Caco-2 (cell line): Measurements from ENCODE around the gene ADM2. TPM values are rescaled to one million over a fixed set of nuclear protein-coding genes. Genes with fewer than 3 reads are reported as not detected.

Source experiments
- BruUV-seq: library from RNA; stranded (reverse); fragments of 400-500 nt; replicated peaks from 2 replicates; lab custom pipeline; 2021; lab: Mats Ljungman, UMichigan
- CTCF ChIA-PET: fragments of 300-600 bp; sonication (Branson Sonifier 250); formaldehyde crosslinking; loops from one replicate; lab custom pipeline; 2022; ENCODE audit warnings: antibody characterized with exemption; lab: Charles Lee
- POLR2A ChIA-PET: fragments of 300-600 bp; sonication (Branson Sonifier 250); formaldehyde crosslinking; loops from one replicate; lab custom pipeline; 2022; ENCODE audit warnings: antibody characterized with exemption; lab: Charles Lee
- DNase-seq, 2 experiments: peaks; one replicate each; pipeline versions ENCODE4 v3.0.0 to v3.0.0-alpha.2; 2020 to 2022
- H3K27me3 ChIP-seq: replicated peaks from 2 replicates; pipeline ENCODE4 v1.6.0; 2011; ENCODE audit warnings: low read length; ENCODE audit not compliant: control insufficient read depth, insufficient read depth
- H3K36me3 ChIP-seq: 2 replicates; pipeline ENCODE4 v1.5.1; 2011; ENCODE audit warnings: low read length; ENCODE audit not compliant: control insufficient read depth, insufficient read depth
- H3K4me1 ChIP-seq: fragments of 250-450 bp; sonication (Bioruptor Pico); 2 replicates; pipeline ENCODE4 v1.5.1; 2020; ENCODE audit warnings: mild to moderate bottlenecking
- H3K4me3 ChIP-seq: 2 replicates; pipeline ENCODE4 v1.5.1; 2011; ENCODE audit warnings: low read depth, mild to moderate bottlenecking, control low read depth, low read length
- H3K9me3 ChIP-seq: fragments of 250-450 bp; sonication (Bioruptor Pico); 2 replicates; pipeline ENCODE4 v1.5.1; 2020; ENCODE audit warnings: mild to moderate bottlenecking, moderate library complexity
- H3K27ac Mint-ChIP-seq: one replicate; pipeline ENCODE4 v1.8.0; 2022; ENCODE audit warnings: mixed read lengths; ENCODE audit not compliant: unreplicated experiment
- H3K27me3 Mint-ChIP-seq: one replicate; pipeline ENCODE4 v1.8.0; 2022; ENCODE audit warnings: mixed read lengths; ENCODE audit not compliant: insufficient read depth, unreplicated experiment
- H3K36me3 Mint-ChIP-seq: one replicate; pipeline ENCODE4 v1.8.0; 2022; ENCODE audit warnings: mild to moderate bottlenecking, mixed read lengths; ENCODE audit not compliant: insufficient read depth, unreplicated experiment
- H3K4me1 Mint-ChIP-seq: one replicate; pipeline ENCODE4 v1.8.0; 2022; ENCODE audit warnings: low read depth, mixed read lengths; ENCODE audit not compliant: unreplicated experiment
- H3K4me3 Mint-ChIP-seq: one replicate; pipeline ENCODE4 v1.8.0; 2022; ENCODE audit warnings: mild to moderate bottlenecking, moderate library complexity, mixed read lengths; ENCODE audit not compliant: unreplicated experiment
- H3K9me3 Mint-ChIP-seq: one replicate; pipeline ENCODE4 v1.8.0; 2022; ENCODE audit warnings: mixed read lengths; ENCODE audit not compliant: unreplicated experiment
- intact Hi-C: fragments of 100-400 bp; cut with micrococcal nuclease; formaldehyde crosslinking; loops from one replicate; pipeline ENCODE4 v1.10.0; 2022; ENCODE audit not compliant: unreplicated experiment
- total RNA-seq: library from RNA; stranded (reverse); gene quantifications from 2 replicates; pipeline ENCODE4 v1.2.3, GENCODE V29; 2022
- TF ChIP-seq, protein P1 (sequence below), 2 experiments: fragments of 200-600 bp in 1 of 2; IDR thresholded peaks; 1 replicate in 1 of 2; 2 replicates in 1 of 2; pipeline versions ENCODE4 v1.5.1 to v1.8.0; 2011 to 2022; ENCODE audit warnings: antibody characterized with exemption in 1 of 2, control low read depth in 1 of 2, inconsistent platforms in 1 of 2, low read depth in 1 of 2, low read length in 1 of 2, mild to moderate bottlenecking in 1 of 2, moderate library complexity in 1 of 2; ENCODE audit not compliant: insufficient read depth in 1 of 2, severe bottlenecking in 1 of 2, unreplicated experiment in 1 of 2

The ADM2 gene
- total RNA-seq, 1 experiment from 2014 or later, result 30.5 TPM

DNA sequence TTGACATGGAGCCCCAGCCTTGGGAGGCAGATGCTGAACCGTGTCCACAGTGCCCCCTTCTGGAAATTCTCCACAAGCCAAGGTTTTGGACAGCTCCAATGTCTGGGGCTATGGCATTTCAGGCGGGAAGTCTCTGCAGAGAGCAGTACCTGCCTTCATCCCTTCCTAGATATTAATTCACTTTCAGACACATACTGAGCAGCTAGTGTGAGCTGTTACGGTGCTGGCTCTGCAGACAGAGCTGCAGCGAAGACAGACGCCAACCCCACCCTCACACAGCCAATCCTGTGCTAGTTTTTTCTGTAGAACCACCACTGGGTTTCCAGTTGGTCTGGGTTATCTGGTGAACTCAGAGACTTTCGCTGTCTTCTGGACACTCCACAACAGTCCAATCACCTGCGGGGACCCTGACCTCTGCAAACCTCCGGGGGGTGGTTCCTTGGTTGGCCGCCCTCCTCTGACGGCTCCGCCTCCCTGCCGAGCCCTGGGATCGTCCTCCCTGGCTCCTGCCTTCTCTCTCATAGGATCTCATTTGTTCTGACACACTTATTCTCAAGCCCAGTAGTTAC is 17.1 kb downstream of the ADM2 start:
- no peaks in the 10 kb centered on the region for H3K9me3 ChIP-seq
- Mint-ChIP-seq H3K27ac (peak overlapping the region; percentile 63), H3K36me3 (peaks cover 5% of the 10 kb centered on the region), H3K4me3 (peak overlapping the region; percentile 53), H3K27me3 (no peaks in the 10 kb centered on the region), H3K4me1 (peaks cover 7% of the 10 kb centered on the region), H3K9me3 (no peaks in the 10 kb centered on the region)
- intact Hi-C loops, result loop anchor here (1.0 to 2.0 kb wide), 2 partner anchors 14 to 41 kb away; no protein-coding TSS in a partner anchor
- peak; percentile 86 to 88 for DNase-seq
- TF ChIP-seq, protein P1, sequence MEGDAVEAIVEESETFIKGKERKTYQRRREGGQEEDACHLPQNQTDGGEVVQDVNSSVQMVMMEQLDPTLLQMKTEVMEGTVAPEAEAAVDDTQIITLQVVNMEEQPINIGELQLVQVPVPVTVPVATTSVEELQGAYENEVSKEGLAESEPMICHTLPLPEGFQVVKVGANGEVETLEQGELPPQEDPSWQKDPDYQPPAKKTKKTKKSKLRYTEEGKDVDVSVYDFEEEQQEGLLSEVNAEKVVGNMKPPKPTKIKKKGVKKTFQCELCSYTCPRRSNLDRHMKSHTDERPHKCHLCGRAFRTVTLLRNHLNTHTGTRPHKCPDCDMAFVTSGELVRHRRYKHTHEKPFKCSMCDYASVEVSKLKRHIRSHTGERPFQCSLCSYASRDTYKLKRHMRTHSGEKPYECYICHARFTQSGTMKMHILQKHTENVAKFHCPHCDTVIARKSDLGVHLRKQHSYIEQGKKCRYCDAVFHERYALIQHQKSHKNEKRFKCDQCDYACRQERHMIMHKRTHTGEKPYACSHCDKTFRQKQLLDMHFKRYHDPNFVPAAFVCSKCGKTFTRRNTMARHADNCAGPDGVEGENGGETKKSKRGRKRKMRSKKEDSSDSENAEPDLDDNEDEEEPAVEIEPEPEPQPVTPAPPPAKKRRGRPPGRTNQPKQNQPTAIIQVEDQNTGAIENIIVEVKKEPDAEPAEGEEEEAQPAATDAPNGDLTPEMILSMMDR (IDR thresholded peaks at IDR 0.05; ENCODE audit: insufficient read depth in 1 of 2, low read depth in 1 of 2, low read length in 1 of 2, severe bottlenecking in 1 of 2, unreplicated experiment in 1 of 2), result peak; percentile 40 to 62
- peak overlapping the region; percentile 1; the same call in 1 of the 2 replicates for H3K4me3 ChIP-seq
- peaks cover 6% of the 10 kb centered on the region; the same call in 1 of the 2 replicates for H3K4me1 ChIP-seq
- ChIA-PET POLR2A (interaction anchor here (1.1 to 2.6 kb wide), 2 partner anchors 10 to 27 kb away, joined by 5 to 14 read pairs; partner anchors contain the start of genes LMF2, NCAPH2 and SCO2), CTCF (interaction anchor here (0.5 to 3.8 kb wide), 9 partner anchors 9 to 231 kb away, joined by 3 to 19 read pairs (median 6); partner anchors contain the start of genes ADM2, LMF2, NCAPH2 and SCO2)
- no TSS peak for BruUV-seq
- H3K27me3 ChIP-seq, result no peaks in the 10 kb centered on the region
- H3K36me3 ChIP-seq, result no peaks in the 10 kb centered on the region

- Mint-ChIP-seq H3K36me3 (peaks cover 5% of the 10 kb centered on the region), H3K27me3 (no peaks in the 10 kb centered on the region), H3K9me3 (no peaks in the 10 kb centered on the region), H3K27ac (no peak overlapping the region), H3K4me1 (peaks cover 7% of the 10 kb centered on the region), H3K4me3 (no peak overlapping the region)
- CTCF ChIA-PET, result interaction anchor here (0.7 to 3.8 kb wide), 2 partner anchors 7 to 9 kb away, joined by 3 to 14 read pairs; partner anchors contain the start of genes LMF2 and NCAPH2
- TF ChIP-seq, protein P1 (IDR thresholded peaks at IDR 0.05; ENCODE audit: insufficient read depth in 1 of 2, low read depth in 1 of 2, low read length in 1 of 2, severe bottlenecking in 1 of 2, unreplicated experiment in 1 of 2), result no peak
- DNase-seq, result no peak
- no TSS peak for BruUV-seq
- peaks cover 6% of the 10 kb centered on the region; the same call in 1 of the 2 replicates for H3K4me1 ChIP-seq
- POLR2A ChIA-PET, result no interaction called here
- intact Hi-C loops, result loop anchor here (10.0 kb wide), 1 partner anchor 106 kb away; no protein-coding TSS in a partner anchor
- H3K27me3 ChIP-seq, result no peaks in the 10 kb centered on the region
- no peak overlapping the region for H3K4me3 ChIP-seq
- H3K9me3 ChIP-seq, result no peaks in the 10 kb centered on the region
- no peaks in the 10 kb centered on the region; the same call in 1 of the 2 replicates for H3K36me3 ChIP-seq
Measured at GRCh38 chr22:50500452-50500851, 19.1 kb downstream of the ADM2 start.

DNA sequence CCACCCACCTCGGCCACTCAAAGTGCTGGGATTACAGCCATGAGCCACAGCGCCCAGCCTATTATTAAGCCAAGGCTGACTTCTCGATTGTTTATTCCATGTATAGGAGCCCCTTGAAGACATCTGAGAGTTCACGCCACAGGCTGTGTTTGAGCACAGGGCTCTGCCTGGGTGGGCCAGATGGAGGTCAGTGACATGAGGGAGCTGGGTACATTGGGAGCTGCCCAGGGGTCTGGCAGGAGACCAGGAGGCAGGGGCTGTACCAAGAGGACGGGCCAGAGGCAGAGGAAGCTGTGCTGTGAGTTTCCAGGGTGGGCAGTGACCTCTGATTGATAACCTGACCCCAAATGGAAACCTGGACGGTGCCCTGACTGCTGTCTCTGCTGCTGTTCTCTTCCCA is 20.8 kb downstream of the ADM2 start:
- CTCF ChIA-PET, result no interaction called here

More for the DNA sequence above, 20.8 kb downstream of the ADM2 start:
- Histone ChIP-seq H3K4me1 (peaks cover 6% of the 10 kb centered on the region; the same call in 1 of the 2 replicates), H3K27me3 (no peaks in the 10 kb centered on the region), H3K9me3 (no peaks in the 10 kb centered on the region), H3K4me3 (no peak overlapping the region), H3K36me3 (no peaks in the 10 kb centered on the region; the same call in 1 of the 2 replicates)
- Mint-ChIP-seq H3K4me3 (no peak overlapping the region), H3K9me3 (no peaks in the 10 kb centered on the region), H3K4me1 (peaks cover 7% of the 10 kb centered on the region), H3K27me3 (no peaks in the 10 kb centered on the region), H3K27ac (no peak overlapping the region), H3K36me3 (peaks cover 5% of the 10 kb centered on the region)
- TF ChIP-seq, protein P1 (IDR thresholded peaks at IDR 0.05; ENCODE audit: insufficient read depth in 1 of 2, low read depth in 1 of 2, low read length in 1 of 2, severe bottlenecking in 1 of 2, unreplicated experiment in 1 of 2), result no peak
- DNase-seq, result no peak
- BruUV-seq, result no TSS peak
- POLR2A ChIA-PET, result no interaction called here
- intact Hi-C loops, result loop anchor here (10.0 kb wide), 1 partner anchor 107 kb away; no protein-coding TSS in a partner anchor
